GM03348 (cell line): Measurements from ENCODE around the gene MTREX.
A peak's percentile ranks its signal among the peaks of the same experiment; 100 is the strongest.
"Not testable (repeated sequence)": the region's sequence is repeated elsewhere in the genome, so short reads cannot be mapped to it uniquely, and the experiment has no call there.

Source experiments
- DNase-seq: peaks from one replicate; pipeline ENCODE4 v3.0.0; 2012; ENCODE audit warnings: low spot score

The MTREX gene

GRCh38 chr5:55307383-55308253, at the start of gene MTREX, which contains the start of gene DHX29:
MTREX (plus strand) TSS chr5:55307989; CDS start chr5:55308014, 25 bp downstream.
DHX29 (minus strand) TSS chr5:55307694; CDS start chr5:55307573, 121 bp downstream.
- peak; percentile 96 for DNase-seq

- no peak for DNase-seq
Observed at GRCh38 chr5:55258339-55258738, 49.5 kb upstream of the MTREX start.

DNA sequence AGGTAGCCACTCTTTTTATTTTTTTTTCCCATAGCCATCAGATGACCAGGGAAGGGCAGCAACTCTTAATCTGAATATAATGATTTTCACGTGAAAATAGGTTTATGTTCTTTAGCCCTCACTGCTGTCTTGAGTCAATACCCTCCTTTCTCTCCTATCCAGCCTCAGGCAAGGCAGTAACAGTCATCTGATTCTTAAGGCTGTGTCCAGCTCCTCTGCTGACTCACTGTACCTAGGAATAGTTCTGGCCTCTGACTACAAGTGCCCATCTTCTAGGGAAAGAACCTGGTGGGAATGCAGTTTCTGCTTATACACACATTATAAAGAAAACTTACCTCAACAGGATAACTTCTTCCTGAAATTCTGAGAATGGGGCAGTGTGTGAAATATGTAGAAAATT, 31.0 kb upstream of the MTREX start:
- peak; percentile 3 for DNase-seq

DNA sequence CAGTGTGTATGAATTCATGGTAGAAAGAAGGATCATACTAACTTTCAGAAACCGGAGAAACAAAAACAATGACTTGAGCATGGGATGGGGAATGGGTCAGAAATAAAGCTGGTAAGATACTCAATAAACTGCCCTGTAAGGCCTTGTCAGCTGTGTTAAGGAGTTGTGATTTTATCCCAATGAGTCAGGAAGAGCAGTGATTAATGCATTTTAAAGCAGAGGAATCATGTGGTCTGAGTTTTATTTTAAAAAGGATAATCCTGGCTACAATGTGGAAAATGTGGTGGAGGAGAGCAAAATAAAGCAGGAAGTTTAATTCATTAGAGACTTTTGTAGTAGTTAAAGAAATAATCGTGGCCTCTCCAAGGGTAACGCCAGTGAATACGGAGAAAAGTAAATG, 29.0 kb upstream of the MTREX start:
- peak; percentile 28 for DNase-seq

GRCh38 chr5:55286411-55286933, 21.3 kb upstream of the MTREX start:
- no peak for DNase-seq

DNA sequence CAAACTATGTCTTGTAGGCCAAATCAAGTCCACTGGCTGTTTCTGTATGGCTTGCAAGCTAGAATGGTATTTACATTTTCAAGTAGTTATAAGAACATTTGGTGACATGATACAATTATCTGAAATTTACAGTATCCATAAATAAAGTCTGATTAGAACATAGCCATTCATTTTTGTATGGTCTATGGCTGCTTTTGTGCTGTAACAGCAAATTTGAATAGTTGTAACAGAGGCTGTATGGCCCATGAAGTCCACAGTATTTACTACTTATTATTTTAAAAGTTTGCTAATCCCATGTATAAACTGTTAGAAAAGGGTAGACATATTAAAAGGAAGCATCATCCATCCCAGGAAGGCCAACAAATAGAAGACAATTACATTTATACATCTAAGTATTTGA, 18.0 kb upstream of the MTREX start:
- no peak for DNase-seq

DNA sequence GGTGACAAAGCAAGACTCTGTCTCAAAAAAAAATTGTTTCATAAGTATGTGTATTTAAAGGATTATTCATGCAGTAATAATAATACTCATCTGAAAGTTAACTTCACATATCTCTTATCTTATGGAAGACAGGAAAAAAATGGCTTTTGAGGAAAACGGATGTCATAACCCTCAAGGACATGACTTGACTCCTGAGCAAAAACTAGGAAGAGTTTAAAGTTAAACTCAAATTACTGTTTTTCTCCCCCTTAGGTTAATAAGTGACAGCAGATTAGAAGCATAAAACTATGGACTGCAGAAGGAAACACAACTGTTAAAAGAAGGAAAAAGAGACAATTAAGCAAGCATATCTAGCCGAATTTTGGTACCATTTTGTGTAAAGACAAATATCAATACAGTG, 16.8 kb upstream of the MTREX start:
- no peak for DNase-seq

- no peak for DNase-seq
Observed at GRCh38 chr5:55294935-55295334, 12.9 kb upstream of the MTREX start.

GRCh38 chr5:55300890-55301289, 6.9 kb upstream of the MTREX start:
- no peak for DNase-seq

DNA sequence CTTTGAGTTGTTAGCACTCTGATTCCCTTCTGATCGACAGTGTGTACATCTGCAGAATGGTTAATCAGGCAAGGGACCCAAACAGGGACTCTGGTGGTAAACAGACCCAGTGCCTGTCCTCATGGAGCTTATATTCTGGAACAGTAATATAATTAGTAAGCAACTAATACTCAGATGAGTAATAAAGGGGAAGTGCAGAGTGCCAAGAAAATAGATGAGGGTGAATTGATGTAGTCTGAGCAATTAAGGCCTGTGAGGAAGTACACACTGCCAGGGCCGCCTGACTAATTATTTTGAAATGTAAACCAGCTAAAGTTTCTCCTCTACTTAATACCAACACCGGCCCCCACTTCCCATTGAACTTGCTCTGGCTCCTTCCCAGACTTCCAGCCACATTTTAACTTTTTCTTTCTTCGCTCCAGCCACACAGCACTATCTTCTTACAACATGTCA, 4.5 kb upstream of the MTREX start:
- peak; percentile 87 for DNase-seq

DNA sequence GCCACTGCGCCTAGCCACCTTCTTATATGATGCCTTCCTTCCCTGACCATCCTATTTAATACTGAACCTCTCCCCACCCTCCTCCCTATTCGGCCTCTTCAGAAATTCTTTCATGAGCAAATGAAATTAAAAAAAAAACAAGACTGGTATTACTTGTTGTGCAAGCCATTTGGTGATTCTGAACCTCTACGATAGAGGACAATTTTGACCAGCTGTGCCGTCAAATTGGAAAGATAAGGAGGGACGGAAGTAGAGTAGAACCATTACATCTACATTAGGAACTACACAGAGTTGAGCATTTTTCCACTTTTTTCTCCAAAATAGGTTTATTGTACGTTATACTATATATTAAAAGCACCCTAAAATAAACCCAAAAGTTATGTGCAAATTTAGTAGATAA, 3.2 kb upstream of the MTREX start:
- DNase-seq: no peak

- DNase-seq: no peak
Observed at GRCh38 chr5:55305345-55305744, 2.4 kb upstream of the MTREX start.

GRCh38 chr5:55306641-55307382, 977 bp upstream of the MTREX start:
- peak; percentile 8 for DNase-seq

DNA sequence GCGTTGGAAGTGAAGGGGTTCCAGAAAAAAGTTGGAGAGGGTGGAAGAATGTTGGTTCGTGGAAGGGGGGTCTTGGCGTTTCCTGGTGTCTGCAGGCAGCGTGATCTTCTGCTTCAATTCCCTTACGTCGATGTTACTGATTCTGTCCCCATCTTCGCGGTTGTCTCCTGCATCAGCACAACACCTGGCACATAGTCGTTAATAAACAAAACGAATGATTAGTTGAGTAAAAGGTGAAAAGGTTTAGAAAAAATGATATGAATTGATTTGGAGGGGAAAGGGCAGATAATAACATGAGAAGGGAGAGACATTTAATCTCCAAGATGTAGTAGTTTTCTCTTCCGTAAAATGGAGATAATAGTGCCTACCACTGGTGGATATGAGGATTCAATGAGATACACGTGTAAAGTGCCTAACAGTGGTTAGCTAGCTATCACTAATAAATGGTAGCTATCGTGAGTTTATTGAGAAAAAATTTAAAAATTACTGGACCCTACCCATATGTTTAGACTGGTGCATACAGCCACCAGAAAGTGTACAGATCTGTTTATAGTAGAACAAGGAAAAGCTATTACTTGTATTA, 556 bp downstream of the MTREX start:
- DNase-seq: peak; percentile 25

DNA sequence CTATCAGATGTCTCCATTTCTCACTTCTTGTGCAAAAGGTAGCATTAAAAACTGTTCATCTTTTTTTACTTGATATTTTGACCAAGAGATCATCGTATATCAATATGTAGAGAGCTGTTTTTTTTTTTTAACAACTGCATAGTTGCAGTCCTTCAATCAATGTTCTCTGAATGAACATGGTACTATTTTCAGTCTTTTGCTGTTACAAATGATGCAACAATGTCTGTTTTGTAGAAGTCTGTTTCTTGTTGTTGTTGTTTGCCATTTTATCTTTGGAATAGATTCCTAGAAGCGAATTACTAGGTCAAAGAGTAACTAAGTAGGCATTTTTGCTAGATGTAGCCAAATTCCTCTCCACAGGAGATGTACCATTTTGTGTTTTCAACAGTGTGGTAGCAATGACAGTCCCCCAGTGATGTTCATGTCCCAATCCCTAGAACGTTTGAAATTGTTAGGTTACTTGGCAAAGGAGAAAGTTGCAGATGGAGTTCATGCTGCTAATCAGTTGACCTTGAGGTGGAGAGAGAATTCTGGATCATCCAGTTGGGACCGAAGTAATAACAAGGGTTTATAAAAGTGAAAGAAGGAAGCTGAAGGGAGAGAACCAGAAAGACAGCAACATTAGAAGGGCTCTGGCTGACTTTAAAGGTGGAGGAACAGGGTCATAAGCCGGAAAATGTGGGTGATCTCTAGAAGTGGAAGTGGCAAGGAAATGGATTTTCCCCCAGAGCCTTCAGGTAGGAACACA, 6.3 kb downstream of the MTREX start:
- DNase-seq: no peak

GRCh38 chr5:55316289-55316688, 8.5 kb downstream of the MTREX start:
- DNase-seq: no peak

- no peak for DNase-seq
Observed at GRCh38 chr5:55316837-55317236, 9.0 kb downstream of the MTREX start.

DNA sequence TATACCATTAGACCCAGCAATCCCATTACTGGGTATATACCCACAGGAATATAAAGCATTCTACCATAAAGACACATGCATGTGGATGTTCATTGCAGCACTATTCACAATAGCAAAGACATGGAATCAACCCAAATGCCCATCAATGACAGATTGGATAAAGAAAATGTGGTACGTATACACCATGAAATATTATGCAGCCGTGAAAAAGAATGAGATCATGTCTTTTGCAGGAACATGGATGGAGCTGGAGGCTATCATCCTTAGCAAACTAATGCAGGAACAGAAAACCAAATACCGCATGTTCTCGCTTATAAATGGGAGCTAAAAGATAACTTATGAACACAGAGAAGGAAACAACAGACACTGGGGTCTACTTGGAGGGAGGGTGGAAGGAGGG, 10.4 kb downstream of the MTREX start:
- DNase-seq: not testable (repeated sequence)

DNA sequence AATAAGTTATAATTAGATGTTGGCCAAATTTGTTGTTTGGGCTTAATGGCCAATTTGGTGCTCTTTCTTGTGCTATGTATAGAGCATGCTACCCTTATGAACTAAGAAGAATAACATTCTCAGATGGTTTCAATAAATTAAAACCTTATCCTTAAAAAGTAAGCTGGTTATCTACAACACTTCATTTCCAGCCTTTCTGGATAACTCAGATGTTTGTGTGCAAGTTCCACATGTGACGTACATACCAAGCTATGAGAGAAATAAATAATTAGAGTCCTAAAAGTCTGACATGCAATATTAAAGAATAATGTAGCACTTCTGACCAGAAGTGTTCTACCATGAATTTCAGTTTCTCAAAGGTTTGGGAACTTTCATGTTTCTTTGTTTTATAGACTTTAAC, 11.7 kb downstream of the MTREX start:
- DNase-seq: no peak

DNA sequence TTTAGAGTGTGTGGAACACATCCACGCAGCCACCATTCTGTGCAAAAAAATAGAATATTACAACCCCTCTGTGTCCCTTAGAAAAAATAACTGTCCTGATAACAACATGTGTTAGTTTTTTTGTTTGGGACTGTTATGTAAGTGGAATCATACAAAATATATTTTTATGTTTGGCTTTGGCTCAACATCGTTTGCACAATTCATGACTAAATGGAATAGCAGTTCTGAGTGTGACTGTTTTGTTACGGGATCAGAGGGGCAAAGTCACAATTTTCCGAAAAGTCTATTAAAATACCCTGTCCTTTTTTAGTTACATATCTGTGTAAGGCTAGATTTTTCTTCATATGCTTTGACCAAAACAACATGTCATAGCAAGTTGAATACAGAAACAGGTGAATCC, 12.8 kb downstream of the MTREX start:
- DNase-seq: peak; percentile 19

- DNase-seq: no peak
Observed at GRCh38 chr5:55324006-55324405, 16.2 kb downstream of the MTREX start.
